ENCODE data around the gene SMU1. TPM values are rescaled to one million over a fixed set of nuclear protein-coding genes. Genes with fewer than 3 reads are reported as not detected.

Gene SMU1
- total and polyA plus RNA-seq, 2 of the 13 experiments (the other 11 are each of a cell fraction or from before 2014, with no cell fraction given) = 12.9 to 36.6 TPM

DNA sequence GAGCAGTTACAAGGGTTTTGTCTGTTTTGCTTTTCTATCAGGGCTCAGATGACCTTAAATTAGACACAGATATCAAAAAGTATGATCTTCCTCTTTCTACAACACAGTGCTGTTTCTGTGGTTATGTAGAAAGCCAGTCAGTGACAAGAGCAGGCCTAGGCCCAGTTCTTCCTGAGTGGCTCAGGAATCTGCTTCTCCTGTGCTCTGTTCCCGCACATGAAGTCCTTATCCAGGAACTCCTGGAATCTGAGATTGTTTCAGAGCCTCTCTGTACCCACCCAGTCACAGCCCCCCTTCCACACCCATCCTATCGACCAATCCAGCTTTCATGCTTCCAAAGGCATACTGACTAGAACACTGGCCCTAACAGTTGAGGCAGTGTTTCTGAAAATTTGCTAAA is 40.4 kb upstream of the SMU1 start (continued):
- TF ChIP-seq, protein P1, sequence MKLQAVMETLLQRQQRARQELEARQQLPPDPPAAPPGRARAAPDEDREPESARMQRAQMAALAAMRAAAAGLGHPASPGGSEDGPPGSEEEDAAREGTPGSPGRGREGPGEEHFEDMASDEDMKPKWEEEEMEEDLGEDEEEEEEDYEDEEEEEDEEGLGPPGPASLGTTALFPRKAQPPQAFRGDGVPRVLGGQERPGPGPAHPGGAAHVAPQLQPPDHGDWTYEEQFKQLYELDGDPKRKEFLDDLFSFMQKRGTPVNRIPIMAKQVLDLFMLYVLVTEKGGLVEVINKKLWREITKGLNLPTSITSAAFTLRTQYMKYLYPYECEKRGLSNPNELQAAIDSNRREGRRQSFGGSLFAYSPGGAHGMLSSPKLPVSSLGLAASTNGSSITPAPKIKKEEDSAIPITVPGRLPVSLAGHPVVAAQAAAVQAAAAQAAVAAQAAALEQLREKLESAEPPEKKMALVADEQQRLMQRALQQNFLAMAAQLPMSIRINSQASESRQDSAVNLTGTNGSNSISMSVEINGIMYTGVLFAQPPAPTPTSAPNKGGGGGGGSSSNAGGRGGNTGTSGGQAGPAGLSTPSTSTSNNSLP (IDR thresholded peaks at IDR 0.05; ENCODE audit: low read depth, low read length) = no peak
- TF ChIP-seq, protein P2, sequence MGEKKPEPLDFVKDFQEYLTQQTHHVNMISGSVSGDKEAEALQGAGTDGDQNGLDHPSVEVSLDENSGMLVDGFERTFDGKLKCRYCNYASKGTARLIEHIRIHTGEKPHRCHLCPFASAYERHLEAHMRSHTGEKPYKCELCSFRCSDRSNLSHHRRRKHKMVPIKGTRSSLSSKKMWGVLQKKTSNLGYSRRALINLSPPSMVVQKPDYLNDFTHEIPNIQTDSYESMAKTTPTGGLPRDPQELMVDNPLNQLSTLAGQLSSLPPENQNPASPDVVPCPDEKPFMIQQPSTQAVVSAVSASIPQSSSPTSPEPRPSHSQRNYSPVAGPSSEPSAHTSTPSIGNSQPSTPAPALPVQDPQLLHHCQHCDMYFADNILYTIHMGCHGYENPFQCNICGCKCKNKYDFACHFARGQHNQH (CRISPR knock-in tag; IDR thresholded peaks at IDR 0.05) = no peak

DNA sequence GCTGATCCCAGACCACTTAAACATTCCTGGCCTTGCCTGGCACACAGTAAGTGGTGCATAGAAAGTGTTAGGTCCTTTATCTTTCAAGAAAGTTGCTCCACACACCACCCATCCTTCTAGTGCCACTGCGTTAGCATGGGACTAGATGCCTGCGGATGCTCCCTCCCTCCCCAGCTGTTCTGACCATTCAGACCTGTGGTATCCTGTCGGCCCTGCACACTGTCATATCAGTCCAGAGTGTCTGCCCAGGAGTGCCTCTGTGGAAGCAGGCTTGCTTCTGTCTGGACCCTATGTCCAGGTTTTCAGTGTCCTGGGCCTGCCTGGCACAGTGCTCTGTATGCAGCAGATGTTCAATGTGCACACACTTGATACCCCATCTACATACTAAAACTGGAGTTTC is 38.3 kb upstream of the SMU1 start:
- no CpG with 5 or more reads among the region's 3 CpGs for WGBS (ENCODE audit: low lambda C conversion rate)
- TF ChIP-seq ZNF7 (CRISPR knock-in tag; IDR thresholded peaks at IDR 0.05) (no peak), ZNF451 (CRISPR knock-in tag; IDR thresholded peaks at IDR 0.05) (no peak), HNRNPK (IDR thresholded peaks at IDR 0.05; ENCODE audit: low read depth, low read length, poor library complexity, severe bottlenecking) (no peak), ZNF33A (CRISPR knock-in tag; IDR thresholded peaks at IDR 0.05; ENCODE audit: borderline replicate concordance) (no peak), KLF6 (CRISPR knock-in tag; IDR thresholded peaks at IDR 0.05) (no peak), ZNF563 (CRISPR knock-in tag; IDR thresholded peaks at IDR 0.05) (no peak), GZF1 (CRISPR knock-in tag; IDR thresholded peaks at IDR 0.05) (no peak), ZFAT (CRISPR knock-in tag; conservative IDR thresholded peaks at IDR 0.05) (no peak), SOX6 (IDR thresholded peaks at IDR 0.05) (no peak), SOX6 (CRISPR knock-in tag; IDR thresholded peaks at IDR 0.05) (no peak), HDAC6 (IDR thresholded peaks at IDR 0.05; ENCODE audit: low read depth, low read length) (no peak)
- TF ChIP-seq, protein P3, sequence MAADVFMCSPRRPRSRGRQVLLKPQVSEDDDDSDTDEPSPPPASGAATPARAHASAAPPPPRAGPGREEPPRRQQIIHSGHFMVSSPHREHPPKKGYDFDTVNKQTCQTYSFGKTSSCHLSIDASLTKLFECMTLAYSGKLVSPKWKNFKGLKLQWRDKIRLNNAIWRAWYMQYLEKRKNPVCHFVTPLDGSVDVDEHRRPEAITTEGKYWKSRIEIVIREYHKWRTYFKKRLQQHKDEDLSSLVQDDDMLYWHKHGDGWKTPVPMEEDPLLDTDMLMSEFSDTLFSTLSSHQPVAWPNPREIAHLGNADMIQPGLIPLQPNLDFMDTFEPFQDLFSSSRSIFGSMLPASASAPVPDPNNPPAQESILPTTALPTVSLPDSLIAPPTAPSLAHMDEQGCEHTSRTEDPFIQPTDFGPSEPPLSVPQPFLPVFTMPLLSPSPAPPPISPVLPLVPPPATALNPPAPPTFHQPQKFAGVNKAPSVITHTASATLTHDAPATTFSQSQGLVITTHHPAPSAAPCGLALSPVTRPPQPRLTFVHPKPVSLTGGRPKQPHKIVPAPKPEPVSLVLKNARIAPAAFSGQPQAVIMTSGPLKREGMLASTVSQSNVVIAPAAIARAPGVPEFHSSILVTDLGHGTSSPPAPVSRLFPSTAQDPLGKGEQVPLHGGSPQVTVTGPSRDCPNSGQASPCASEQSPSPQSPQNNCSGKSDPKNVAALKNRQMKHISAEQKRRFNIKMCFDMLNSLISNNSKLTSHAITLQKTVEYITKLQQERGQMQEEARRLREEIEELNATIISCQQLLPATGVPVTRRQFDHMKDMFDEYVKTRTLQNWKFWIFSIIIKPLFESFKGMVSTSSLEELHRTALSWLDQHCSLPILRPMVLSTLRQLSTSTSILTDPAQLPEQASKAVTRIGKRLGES (CRISPR knock-in tag; IDR thresholded peaks at IDR 0.05; ENCODE audit: borderline replicate concordance) = no peak
- TF ChIP-seq, protein P4, sequence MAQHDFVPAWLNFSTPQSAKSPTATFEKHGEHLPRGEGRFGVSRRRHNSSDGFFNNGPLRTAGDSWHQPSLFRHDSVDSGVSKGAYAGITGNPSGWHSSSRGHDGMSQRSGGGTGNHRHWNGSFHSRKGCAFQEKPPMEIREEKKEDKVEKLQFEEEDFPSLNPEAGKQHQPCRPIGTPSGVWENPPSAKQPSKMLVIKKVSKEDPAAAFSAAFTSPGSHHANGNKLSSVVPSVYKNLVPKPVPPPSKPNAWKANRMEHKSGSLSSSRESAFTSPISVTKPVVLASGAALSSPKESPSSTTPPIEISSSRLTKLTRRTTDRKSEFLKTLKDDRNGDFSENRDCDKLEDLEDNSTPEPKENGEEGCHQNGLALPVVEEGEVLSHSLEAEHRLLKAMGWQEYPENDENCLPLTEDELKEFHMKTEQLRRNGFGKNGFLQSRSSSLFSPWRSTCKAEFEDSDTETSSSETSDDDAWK (CRISPR knock-in tag; IDR thresholded peaks at IDR 0.05) = no peak
- TF ChIP-seq, protein P5, sequence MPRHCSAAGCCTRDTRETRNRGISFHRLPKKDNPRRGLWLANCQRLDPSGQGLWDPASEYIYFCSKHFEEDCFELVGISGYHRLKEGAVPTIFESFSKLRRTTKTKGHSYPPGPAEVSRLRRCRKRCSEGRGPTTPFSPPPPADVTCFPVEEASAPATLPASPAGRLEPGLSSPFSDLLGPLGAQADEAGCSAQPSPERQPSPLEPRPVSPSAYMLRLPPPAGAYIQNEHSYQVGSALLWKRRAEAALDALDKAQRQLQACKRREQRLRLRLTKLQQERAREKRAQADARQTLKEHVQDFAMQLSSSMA (CRISPR knock-in tag; IDR thresholded peaks at IDR 0.05) = no peak

More for the DNA sequence above, 38.3 kb upstream of the SMU1 start:
- Histone ChIP-seq H3K4me2 (ENCODE audit: low read depth, low read length) (no peak overlapping the region), H3K27ac (ENCODE audit: extremely low read length, insufficient read depth, low read length) (no peak overlapping the region), H3K27me3 (ENCODE audit: control insufficient read depth in 1 of 2, insufficient read depth in 2 of 2, low read length in 2 of 2) (no peaks in the 10 kb centered on the region), H3K9me3 (ENCODE audit: low read length) (no peaks in the 10 kb centered on the region), H2AFZ (ENCODE audit: low read length) (no peak overlapping the region), H3K36me3 (replicated peaks in 1 of 2; ENCODE audit: control insufficient read depth in 1 of 2, insufficient read depth in 2 of 2, low read length in 2 of 2) (peaks cover 22 to 37% of the 10 kb centered on the region in 2 experiments), H3K9ac (ENCODE audit: insufficient read depth, low read depth, low read length) (no peak overlapping the region), H4K20me1 (ENCODE audit: insufficient read depth, low read length) (no peaks in the 10 kb centered on the region), H3K79me2 (ENCODE audit: insufficient read depth, low read length) (no peaks in the 10 kb centered on the region), H3K4me1 (ENCODE audit: insufficient read depth, low read length) (no peaks in the 10 kb centered on the region), H3K4me3 (replicated peaks in 1 of 3; ENCODE audit: insufficient read depth in 1 of 3, low read depth in 2 of 3, low read length in 3 of 3) (no peak overlapping the region)
- in situ Hi-C loops (cut with HindIII; ENCODE audit: extremely low pct_ligation_motif_present, low pct_unique_long_range_greater_than_20kb) = no loop called here
- ChIA-PET CTCF (ENCODE audit: low intra/inter-chr PET ratio, low total read pairs) (no interaction called here), POLR2A (no interaction called here)
- no peak for DNase-seq (ENCODE audit: low spot score)
- FAIRE-seq = no peak
- ATAC-seq = no peak
- intact Hi-C loops (cut with micrococcal nuclease; ENCODE audit: unreplicated experiment) = no loop called here
- BruUV-seq (replicated peaks) = no TSS peak
